Erythroblast (primary cell): ENCODE data around the gene TUT7.

Source experiments
- GATA1 ChIP-seq: IDR thresholded peaks from 2 replicates; pipeline ENCODE4 v1.6.1; 2011; ENCODE audit warnings: low read depth, mild to moderate bottlenecking, control low read depth, low read length, moderate library complexity
- POLR2A ChIP-seq: IDR thresholded peaks from 2 replicates; pipeline ENCODE4 v1.6.1; 2011; ENCODE audit warnings: mild to moderate bottlenecking, low read length

DNA sequence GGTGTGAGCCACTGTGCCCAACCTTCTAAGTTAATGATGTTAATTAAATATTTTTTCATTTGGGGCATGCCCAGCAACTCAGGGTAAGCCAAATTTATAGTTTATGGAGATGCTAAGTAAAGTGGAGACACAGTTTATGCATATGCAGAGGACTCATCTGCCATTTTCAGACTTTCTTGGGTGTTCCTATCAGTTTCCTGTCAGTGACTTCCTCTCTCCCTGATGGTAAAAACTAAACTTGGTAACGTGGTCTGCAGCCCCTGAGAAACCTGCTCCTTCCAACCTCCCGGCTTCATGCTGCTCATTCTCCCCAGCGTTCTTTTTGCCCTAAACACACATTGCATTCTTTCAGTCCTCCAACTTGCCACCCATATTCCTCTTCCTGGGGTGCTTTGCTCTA is 48.4 kb upstream of the TUT7 start:
- TF ChIP-seq POLR2A (no peak), GATA1 (no peak)
